Small intestine (tissue), 7 donors: ENCODE measurements around the gene ARHGAP23. TPM values are rescaled to one million over a fixed set of nuclear protein-coding genes. Genes with fewer than 3 reads are reported as not detected.

Experiments used
- DNase-seq, 2 donors: peaks; one replicate each; pipeline versions ENCODE4 v3.0.0 to v3.0.0-alpha.2; 2013
- FAIRE-seq: peaks from 2 replicates; lab custom pipeline; 2012; peaks lifted over from hg19 to GRCh38; lab: Jason Lieb, UNC
- H3K27ac ChIP-seq, 3 donors: one replicate each; pipeline ENCODE4 v1.5.1; 2013; ENCODE audit warnings: low read length in 2 of 3, mild to moderate bottlenecking in 2 of 3, control low read depth in 1 of 3, inconsistent platforms in 1 of 3, low read depth in 1 of 3, moderate library complexity in 1 of 3
- H3K27me3 ChIP-seq, 3 donors: one replicate each; pipeline ENCODE4 v1.6.1; 2013; ENCODE audit warnings: low read length in 3 of 3, inconsistent platforms in 1 of 3; ENCODE audit not compliant: control insufficient read depth in 3 of 3, insufficient read depth in 3 of 3
- H3K36me3 ChIP-seq, 3 donors: one replicate each; pipeline ENCODE4 v1.6.1; 2013; ENCODE audit warnings: low read length in 3 of 3, inconsistent platforms in 1 of 3, low read depth in 1 of 3, mild to moderate bottlenecking in 1 of 3, moderate library complexity in 1 of 3; ENCODE audit not compliant: control insufficient read depth in 3 of 3, insufficient read depth in 2 of 3
- H3K4me1 ChIP-seq, 3 donors: one replicate each; pipeline ENCODE4 v1.6.1; 2013; ENCODE audit warnings: low read length in 2 of 3, inconsistent platforms in 1 of 3, low read depth in 1 of 3, mild to moderate bottlenecking in 1 of 3, moderate library complexity in 1 of 3; ENCODE audit not compliant: control insufficient read depth in 3 of 3, insufficient read depth in 2 of 3
- H3K4me3 ChIP-seq, 3 donors: one replicate each; pipeline ENCODE4 v1.5.1; 2013; ENCODE audit warnings: low read length in 3 of 3, control low read depth in 1 of 3, inconsistent platforms in 1 of 3, low read depth in 1 of 3, mild to moderate bottlenecking in 1 of 3, moderate library complexity in 1 of 3
- H3K9me3 ChIP-seq, 2 donors: one replicate each; pipeline ENCODE4 v1.6.1; 2013; ENCODE audit warnings: low read depth in 1 of 2, low read length in 1 of 2; ENCODE audit not compliant: control insufficient read depth in 2 of 2, insufficient read depth in 1 of 2
- WGBS, 3 donors: extraction: QIAGEN DNeasy Blood & Tissue Kit; methylation state at CpG; one replicate each; pipeline ENCODE4 v1.1.7; 2013; 5-methylcytosine and 5-hydroxymethylcytosine counted together
- polyA plus RNA-seq, 4 donors: library from polyadenylated mRNA; stranded (reverse) in 3 of 4; unstranded in 1 of 4; fragments of 200-250 nt in 3 of 4; fragments of 120-200 nt in 1 of 4; gene quantifications; one replicate each; pipeline versions ENCODE4 v1.2.1 to v1.2.3, GENCODE V29; 2013
- donor health status: healthy with polysubstance abuse.
- donor health status: control.
- donor health status: control.
- donor health status: Bipolar disorder and iron deficiency.
- donor health status: healthy.

Gene ARHGAP23
- polyA plus RNA-seq, 4 donors = 0.89 to 10.4 (median 4.7) TPM

GRCh38 chr17:38557836-38558727 is 129.8 kb downstream of the ARHGAP23 start:
- Histone ChIP-seq H3K9me3 (no peaks in the 10 kb centered on the region), H3K4me1 (peaks cover 2 to 27% (median 2%) of the 10 kb centered on the region in 3 donors), H3K27me3 (peaks cover 3 to 51% (median 26%) of the 10 kb centered on the region in 3 donors), H3K27ac (no peak overlapping the region), H3K4me3 (peak overlapping the region; percentile 27 to 44 (median 28)), H3K36me3 (peaks cover 0 to 3% (median 0%) of the 10 kb centered on the region in 3 donors)
- DNase-seq (peak; percentile 93 to 95), FAIRE-seq (no peak)
- 2 to 3% (median 3%) methylated on average over 51 to 52 of the region's 52 CpGs for WGBS, 3 donors

DNA sequence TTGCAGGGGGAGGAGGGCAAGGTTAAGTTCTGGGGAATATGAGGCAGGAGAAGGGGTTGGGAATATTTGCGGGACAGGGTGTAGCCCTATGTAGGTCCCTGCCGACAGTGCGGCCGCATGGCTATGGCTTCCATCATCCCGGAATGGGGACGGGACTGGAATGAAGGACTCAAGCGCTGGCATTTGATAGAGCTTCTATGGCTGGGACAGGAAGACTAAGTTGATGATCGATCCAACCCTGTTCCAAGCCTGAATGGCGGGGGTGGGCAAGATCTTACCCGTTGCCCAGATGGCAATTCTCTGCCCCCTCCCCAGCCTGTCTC is 130.4 kb downstream of the ARHGAP23 start:
- H3K27ac ChIP-seq = peak overlapping the region in 1 of 3 donors; percentile 27
- FAIRE-seq = no peak

GRCh38 chr17:38559051-38559879 is 131.0 kb downstream of the ARHGAP23 start:
- Histone ChIP-seq H3K9me3 (no peaks in the 10 kb centered on the region), H3K4me1 (peaks cover 2 to 27% (median 2%) of the 10 kb centered on the region in 3 donors), H3K27ac (peak overlapping the region in 1 of 3 donors; percentile 27), H3K4me3 (peak overlapping the region in 2 of 3 donors; percentile 16 to 44), H3K27me3 (peaks cover 7 to 63% (median 38%) of the 10 kb centered on the region in 3 donors), H3K36me3 (peaks cover 0 to 3% (median 0%) of the 10 kb centered on the region in 3 donors)
- no peak for FAIRE-seq
- peak; percentile 81 to 94 for DNase-seq
- WGBS, 3 donors = 2% methylated on average over 32 to 44 of the region's 44 CpGs

More for the DNA sequence above, 130.4 kb downstream of the ARHGAP23 start:
- peaks cover 2 to 27% (median 2%) of the 10 kb centered on the region in 3 donors for H3K4me1 ChIP-seq
- H3K27me3 ChIP-seq = peaks cover 6 to 57% (median 32%) of the 10 kb centered on the region in 3 donors
- peak overlapping the region; percentile 16 to 44 (median 27) for H3K4me3 ChIP-seq
- WGBS, 3 donors = 1 to 4% (median 1%) methylated on average over 10 of the region's 10 CpGs
- peak; percentile 12 to 25 for DNase-seq
- no peaks in the 10 kb centered on the region for H3K9me3 ChIP-seq
- peaks cover 0 to 3% (median 0%) of the 10 kb centered on the region in 3 donors for H3K36me3 ChIP-seq

- Histone ChIP-seq H3K4me1 (peaks cover 2 to 27% (median 2%) of the 10 kb centered on the region in 3 donors), H3K4me3 (no peak overlapping the region), H3K27ac (no peak overlapping the region), H3K9me3 (no peaks in the 10 kb centered on the region), H3K36me3 (peaks cover 0 to 3% (median 0%) of the 10 kb centered on the region in 3 donors), H3K27me3 (peaks cover 7 to 69% (median 42%) of the 10 kb centered on the region in 3 donors)
- WGBS, 3 donors = 11 to 16% (median 14%) methylated on average over 6 of the region's 6 CpGs
- DNase-seq = no peak
- FAIRE-seq = no peak
Observed at GRCh38 chr17:38559880-38560230, 131.6 kb downstream of the ARHGAP23 start.

- peak in 1 of 2 donors; percentile 44 for DNase-seq
- Histone ChIP-seq H3K9me3 (no peaks in the 10 kb centered on the region), H3K36me3 (peaks cover 0 to 3% (median 0%) of the 10 kb centered on the region in 3 donors), H3K27ac (no peak overlapping the region), H3K27me3 (peaks cover 7 to 75% (median 46%) of the 10 kb centered on the region in 3 donors), H3K4me3 (no peak overlapping the region), H3K4me1 (peaks cover 2 to 27% (median 2%) of the 10 kb centered on the region in 3 donors)
- WGBS, 3 donors = 21 to 39% (median 31%) methylated on average over 15 of the region's 15 CpGs
- no peak for FAIRE-seq
Observed at GRCh38 chr17:38560503-38561318, 132.4 kb downstream of the ARHGAP23 start.

DNA sequence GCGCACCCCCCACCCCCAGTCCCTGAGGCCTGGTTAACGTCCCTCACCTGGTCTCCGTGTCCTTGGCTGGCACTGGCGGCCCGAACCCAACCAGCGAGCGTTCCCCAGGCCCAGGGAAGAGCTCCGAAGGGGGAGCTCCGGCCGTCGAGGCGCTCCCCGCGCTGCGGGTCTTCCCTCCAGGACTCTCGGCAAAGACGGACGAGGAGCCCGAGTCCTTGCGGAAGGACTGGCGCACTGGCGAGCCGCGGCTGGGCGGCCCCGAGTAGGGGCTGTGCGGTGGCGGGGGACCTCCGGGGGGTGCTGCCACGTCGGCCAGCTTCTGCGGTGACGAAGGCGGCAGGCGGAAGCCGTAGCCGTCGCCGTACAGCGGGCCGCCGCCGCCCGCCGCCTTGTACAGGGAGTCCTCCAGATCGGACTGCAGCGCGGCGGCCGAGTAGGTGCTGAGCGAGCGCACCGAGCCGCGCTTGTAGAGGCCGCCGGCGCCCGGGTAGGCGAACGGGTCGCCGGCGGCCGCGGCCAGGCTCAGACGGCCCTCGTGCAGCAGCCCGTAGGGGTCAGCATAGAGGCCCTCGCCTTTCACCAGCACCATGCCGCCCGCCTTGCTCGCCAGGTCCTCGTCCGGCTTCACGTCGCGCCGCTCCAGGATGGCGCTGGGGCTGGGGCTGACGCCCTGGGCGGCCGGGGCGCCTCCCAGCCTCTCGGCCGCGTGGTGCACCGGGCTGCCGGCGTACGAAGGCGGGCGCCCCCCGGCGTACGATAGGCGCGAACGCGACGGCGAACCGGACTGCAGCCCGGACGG is 133.4 kb downstream of the ARHGAP23 start:
- no peaks in the 10 kb centered on the region for H3K9me3 ChIP-seq
- peaks cover 2 to 27% (median 2%) of the 10 kb centered on the region in 3 donors for H3K4me1 ChIP-seq
- DNase-seq (no peak), FAIRE-seq (no peak)
- WGBS, 3 donors = 8 to 24% (median 21%) methylated on average over 75 to 105 of the region's 105 CpGs
- H3K36me3 ChIP-seq = peaks cover 0 to 3% (median 0%) of the 10 kb centered on the region in 3 donors
- H3K27ac ChIP-seq = no peak overlapping the region
- H3K4me3 ChIP-seq = no peak overlapping the region
- peaks cover 7 to 83% (median 53%) of the 10 kb centered on the region in 3 donors for H3K27me3 ChIP-seq
